GM12878 (cell line): Measurements from ENCODE around the gene DIP2C. TPM values are rescaled to one million over a fixed set of nuclear protein-coding genes. Genes with fewer than 3 reads are reported as not detected.

Experiments used
- ATAC-seq: fragments of 200-7000 bp; cut with Tn5 transposase; 3 replicates; pipeline ENCODE4 v1.9.1; 2020; ENCODE audit warnings: mild to moderate bottlenecking, moderate library complexity
- BruUV-seq: library from RNA; stranded (reverse); fragments of 400-500 nt; replicated peaks from 2 replicates; lab custom pipeline; 2021; lab: Mats Ljungman, UMichigan
- CTCF ChIA-PET: fragments of 300-600 bp; sonication (Branson Sonifier 250); formaldehyde crosslinking; extraction: SDS; loops from one replicate; lab custom pipeline; 2021; ENCODE audit warnings: inconsistent platforms; lab: Yijun Ruan, JAX
- POLR2A ChIA-PET: fragments of 350-600 bp; formaldehyde crosslinking; extraction: SDS; loops from one replicate; lab custom pipeline; 2021; ENCODE audit warnings: inconsistent platforms; lab: Charles Lee
- RAD21 ChIA-PET: fragments of 300-600 bp; sonication (Branson Sonifier 250); formaldehyde crosslinking; loops from one replicate; lab custom pipeline; 2023; ENCODE audit warnings: antibody characterized with exemption; ENCODE audit not compliant: unreplicated experiment; lab: Charles Lee
- SMC1A ChIA-PET: fragments of 300-600 bp; sonication (Branson Sonifier 250); formaldehyde crosslinking; loops from one replicate; lab custom pipeline; 2023; ENCODE audit not compliant: unreplicated experiment, uncharacterized antibody; lab: Charles Lee
- DNase-seq: peaks from one replicate; pipeline ENCODE4 v3.0.0-alpha.2; 2011; ENCODE audit warnings: low read depth, low spot score
- FAIRE-seq: peaks from 3 replicates; lab custom pipeline; 2011; peaks lifted over from hg19 to GRCh38; lab: Jason Lieb, UNC
- H2AFZ ChIP-seq: 2 replicates; pipeline ENCODE4 v1.6.0; 2011; ENCODE audit warnings: low read depth, low read length, control low read depth; ENCODE audit not compliant: control insufficient read depth
- H3K27ac ChIP-seq: 2 replicates; pipeline ENCODE4 v1.5.1; 2011; ENCODE audit warnings: control low read depth; ENCODE audit not compliant: control insufficient read depth, insufficient read depth
- H3K27me3 ChIP-seq, 2 experiments: replicated peaks in 1 of 2; 2 replicates each; pipeline versions ENCODE4 v1.6.0 to v1.6.1; 2011; ENCODE audit warnings: low read length in 1 of 2; ENCODE audit not compliant: control insufficient read depth in 2 of 2, insufficient read depth in 2 of 2
- H3K36me3 ChIP-seq, 2 experiments: 2 replicates each; pipeline ENCODE4 v1.5.1; 2011; ENCODE audit warnings: low read length in 1 of 2; ENCODE audit not compliant: control insufficient read depth in 2 of 2, insufficient read depth in 2 of 2
- H3K4me1 ChIP-seq: 2 replicates; pipeline ENCODE4 v1.6.1; 2011; ENCODE audit warnings: mild to moderate bottlenecking, low read length, moderate library complexity, mixed read lengths; ENCODE audit not compliant: control insufficient read depth, insufficient read depth
- H3K4me2 ChIP-seq: 2 replicates; pipeline ENCODE4 v1.6.0; 2011; ENCODE audit warnings: control low read depth; ENCODE audit not compliant: control insufficient read depth, insufficient read depth
- H3K4me3 ChIP-seq: fragments of 200-600 bp; sonication (generic); 2 replicates; pipeline ENCODE4 v1.5.1; 2016
- H3K79me2 ChIP-seq: 2 replicates; pipeline ENCODE4 v1.6.0; 2011; ENCODE audit warnings: low read length; ENCODE audit not compliant: control insufficient read depth, insufficient read depth
- H3K9ac ChIP-seq: 2 replicates; pipeline ENCODE4 v1.8.0; 2011; ENCODE audit warnings: low read length, control low read depth, mixed read lengths; ENCODE audit not compliant: control insufficient read depth, insufficient read depth
- H3K9me3 ChIP-seq: replicated peaks from 3 replicates; pipeline ENCODE4 v1.5.1; 2011; ENCODE audit warnings: mild to moderate bottlenecking, low read length; ENCODE audit not compliant: control insufficient read depth, insufficient read depth
- H4K20me1 ChIP-seq: 2 replicates; pipeline ENCODE4 v1.6.0; 2011; ENCODE audit not compliant: control insufficient read depth, insufficient read depth
- EP300 ChIP-seq, 2 experiments: fragments of 150-350 bp in 1 of 2; IDR thresholded peaks; 2 replicates each; pipeline ENCODE4 v1.6.1; 2011 to 2012; ENCODE audit warnings: low read depth in 2 of 2, low read length in 2 of 2, borderline replicate concordance in 1 of 2, improper control_type of control experiment in 1 of 2, inconsistent platforms in 1 of 2; ENCODE audit not compliant: control insufficient read depth in 1 of 2
- POU2F2 ChIP-seq: IDR thresholded peaks from 3 replicates; pipeline ENCODE4 v1.6.1; 2011; ENCODE audit warnings: low read depth, mild to moderate bottlenecking, low read length, borderline replicate concordance
- SMC3 ChIP-seq: IDR thresholded peaks from 2 replicates; pipeline ENCODE4 v1.6.1; 2011; ENCODE audit warnings: low read length, improper control_type of control experiment, borderline replicate concordance
- WGBS: methylation state at CpG from one replicate; pipeline ENCODE4 v1.1.6; 2016; ENCODE audit warnings: low lambda C conversion rate; ENCODE audit not compliant: insufficient replicate concordance, insufficient coverage; ENCODE audit errors: missing lambda C conversion rate; 5-methylcytosine and 5-hydroxymethylcytosine counted together
- in situ Hi-C: fragments of 300-500 bp; cut with MboI; formaldehyde crosslinking; loops from 9 replicates; pipeline ENCODE4 v1.14.3; 2018; ENCODE audit warnings: mixed read lengths
- intact Hi-C: fragments of 100-400 bp; cut with micrococcal nuclease; formaldehyde crosslinking; loops from one replicate; pipeline ENCODE4 v1.14.2; 2022; ENCODE audit not compliant: unreplicated experiment
- polyA plus RNA-seq, 11 experiments: library from polyadenylated mRNA; depleted of rRNA in 4 of 11; unstranded in 6 of 11; stranded (reverse) in 5 of 11; fragments of >200 nt; fragmentation: Nextera tagmentation in 4 of 11; fragmentation: Illumina TruSeq in 1 of 11; extraction: Ambion mirVana in 4 of 11; extraction: Trizol in 1 of 11; gene quantifications; 1 replicate in 1 of 11; 2 replicates in 10 of 11; pipeline versions ENCODE4 v1.2.1 to v1.2.3, GENCODE V29; 2011 to 2016; ENCODE audit warnings: inconsistent platforms in 2 of 11, missing spikeins in 2 of 11, low read depth in 1 of 11
- total RNA-seq, 4 experiments: library from RNA; depleted of rRNA in 3 of 4; stranded (reverse); fragments of >200 nt in 3 of 4; fragmentation: Illumina TruSeq in 1 of 4; extraction: Trizol in 1 of 4; gene quantifications; 2 replicates each; pipeline versions ENCODE4 v1.2.1 to v1.2.3, GENCODE V29; 2013 to 2021
- TF ChIP-seq, protein P1 (sequence below): IDR thresholded peaks from 2 replicates; pipeline ENCODE4 v1.6.1; 2011; ENCODE audit warnings: mild to moderate bottlenecking, low read depth, low read length, moderate library complexity; ENCODE audit not compliant: insufficient replicate concordance

Gene DIP2C
- total and polyA plus RNA-seq, 10 of the 15 experiments (the other 5 are each of a cell fraction or from before 2014, with no cell fraction given): 0.01 to 0.10 (median 0.06) TPM

DNA sequence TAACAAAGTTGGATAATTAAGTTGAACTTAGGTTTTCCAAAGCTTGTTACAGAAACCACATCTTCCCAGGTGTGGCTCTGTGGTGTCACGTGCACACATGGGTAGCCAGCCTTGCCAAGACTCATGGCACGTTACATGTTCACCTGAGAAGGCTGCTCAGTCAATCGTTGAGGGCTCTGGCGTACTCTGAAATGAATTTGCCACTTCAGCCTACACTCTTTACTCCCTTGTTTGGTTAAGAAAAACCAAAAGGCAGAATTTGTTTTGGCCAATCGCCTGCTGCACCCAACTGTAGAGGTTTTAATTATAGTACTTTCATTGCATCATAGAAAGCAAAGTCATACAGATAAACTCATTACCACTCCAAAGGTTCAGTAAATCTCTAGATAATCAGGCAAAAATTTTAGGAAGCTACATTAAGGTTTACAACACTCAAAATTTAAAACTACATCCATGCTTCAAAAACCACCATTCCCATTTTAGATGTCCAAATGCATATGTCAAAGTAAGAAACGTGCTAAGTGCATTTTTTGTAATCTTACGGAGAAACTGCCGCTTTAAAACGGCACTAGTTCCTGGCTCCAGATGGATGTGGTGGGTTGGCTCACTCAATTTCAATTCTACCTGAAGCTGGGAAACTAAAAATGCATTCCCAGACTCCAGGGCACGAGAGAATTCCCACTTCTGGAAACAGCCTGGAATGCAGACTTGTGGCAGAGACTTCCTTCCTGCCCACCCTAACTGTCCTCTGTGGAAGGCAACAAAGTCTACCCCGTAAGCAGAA lies 88.4 kb downstream of the DIP2C start:
- no peak for TF ChIP-seq POU2F2
- TF ChIP-seq, protein P1, sequence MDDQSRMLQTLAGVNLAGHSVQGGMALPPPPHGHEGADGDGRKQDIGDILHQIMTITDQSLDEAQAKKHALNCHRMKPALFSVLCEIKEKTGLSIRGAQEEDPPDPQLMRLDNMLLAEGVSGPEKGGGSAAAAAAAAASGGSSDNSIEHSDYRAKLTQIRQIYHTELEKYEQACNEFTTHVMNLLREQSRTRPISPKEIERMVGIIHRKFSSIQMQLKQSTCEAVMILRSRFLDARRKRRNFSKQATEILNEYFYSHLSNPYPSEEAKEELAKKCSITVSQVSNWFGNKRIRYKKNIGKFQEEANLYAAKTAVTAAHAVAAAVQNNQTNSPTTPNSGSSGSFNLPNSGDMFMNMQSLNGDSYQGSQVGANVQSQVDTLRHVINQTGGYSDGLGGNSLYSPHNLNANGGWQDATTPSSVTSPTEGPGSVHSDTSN: no peak
- no peak for TF ChIP-seq SMC3
- TF ChIP-seq EP300 (IDR thresholded peaks at IDR 0.05; ENCODE audit: borderline replicate concordance in 1 of 2, control insufficient read depth in 1 of 2, low read depth in 2 of 2, low read length in 2 of 2): no peak
- TF ChIP-seq, all 136 proteins: peak for 0
- H4K20me1 ChIP-seq: no peaks in the 10 kb centered on the region
- H3K27ac ChIP-seq: no peak overlapping the region
- no peaks in the 10 kb centered on the region for H3K79me2 ChIP-seq
- intact Hi-C loops: no loop called here
- H3K9me3 ChIP-seq: no peaks in the 10 kb centered on the region
- H3K4me2 ChIP-seq: no peak overlapping the region
- RAD21 ChIA-PET: no interaction called here
- no peaks in the 10 kb centered on the region for H3K4me1 ChIP-seq
- SMC1A ChIA-PET: no interaction called here
- no TSS peak for BruUV-seq
- H3K27me3 ChIP-seq: peaks cover 0 to 3% of the 10 kb centered on the region in 2 experiments; a peak in 3 of 4 replicates
- DNase-seq (no peak), FAIRE-seq (no peak), ATAC-seq (no peak)
- no peaks in the 10 kb centered on the region for H3K36me3 ChIP-seq
- CTCF ChIA-PET: no interaction called here
- H3K4me3 ChIP-seq: no peak overlapping the region
- in situ Hi-C loops: no loop called here
- WGBS: 34% methylated on average over 11 of the region's 11 CpGs
- POLR2A ChIA-PET: no interaction called here
- no peak overlapping the region for H2AFZ ChIP-seq
- H3K9ac ChIP-seq: no peak overlapping the region
